B cell (primary cell): ENCODE measurements around the gene KCNK1. TPM values are rescaled to one million over a fixed set of nuclear protein-coding genes. Genes with fewer than 3 reads are reported as not detected.

Experiments
- ATAC-seq: fragments of 200-7000 bp; cut with Tn5 transposase; one replicate; pipeline ENCODE4 v1.10.0; 2021; ENCODE audit warnings: low read depth, mild to moderate bottlenecking, moderate number of reproducible peaks, moderate library complexity
- CTCF ChIA-PET: fragments of 350-600 bp; sonication (Branson Sonifier 250); formaldehyde crosslinking; loops from one replicate; lab custom pipeline; 2021; ENCODE audit warnings: antibody characterized with exemption, inconsistent platforms; lab: Charles Lee
- POLR2A ChIA-PET: fragments of 350-600 bp; sonication (Branson Sonifier 250); formaldehyde crosslinking; loops from one replicate; lab custom pipeline; 2021; ENCODE audit warnings: antibody characterized with exemption; lab: Charles Lee
- DNase-seq: peaks from one replicate; pipeline ENCODE4 v3.0.0; 2013
- H2AFZ ChIP-seq: 2 replicates; pipeline ENCODE4 v1.6.1; 2012; ENCODE audit warnings: mild to moderate bottlenecking, low read depth, low read length; ENCODE audit not compliant: insufficient read depth, poor library complexity, severe bottlenecking
- H3K27ac ChIP-seq, 2 donors: 1 replicate in 1 of 2; 2 replicates in 1 of 2; pipeline ENCODE4 v1.5.1; 2012 to 2013; ENCODE audit warnings: low read length in 2 of 2, mild to moderate bottlenecking in 2 of 2, moderate library complexity in 1 of 2
- H3K27me3 ChIP-seq, 4 experiments: fragments of 200-600 bp in 1 of 4; sonication (generic) in 1 of 4; replicated peaks in 1 of 4; 1 replicate in 2 of 4; 2 replicates in 2 of 4; pipeline versions ENCODE4 v1.6.1 to v1.7.0; 2013 to 2016; ENCODE audit warnings: low read length in 3 of 4, mild to moderate bottlenecking in 2 of 4, mixed read lengths in 1 of 4, moderate library complexity in 1 of 4; ENCODE audit not compliant: insufficient read depth in 4 of 4, control insufficient read depth in 3 of 4; ENCODE audit errors: control extremely low read depth in 1 of 4
- H3K36me3 ChIP-seq, 2 experiments: replicated peaks in 1 of 2; 1 replicate in 1 of 2; 2 replicates in 1 of 2; pipeline versions ENCODE4 v1.6.1 to v1.7.1; 2013; ENCODE audit warnings: low read length in 1 of 2; ENCODE audit not compliant: insufficient read depth in 2 of 2, control insufficient read depth in 1 of 2; ENCODE audit errors: control extremely low read depth in 1 of 2, extremely low read depth in 1 of 2
- H3K4me1 ChIP-seq, 2 donors: fragments of 200-600 bp in 1 of 2; sonication (generic) in 1 of 2; 1 replicate in 1 of 2; 2 replicates in 1 of 2; pipeline versions ENCODE4 v1.5.1 to v1.6.1; 2013 to 2017; ENCODE audit warnings: low read length in 2 of 2; ENCODE audit not compliant: control insufficient read depth in 2 of 2, insufficient read depth in 2 of 2
- H3K4me2 ChIP-seq: replicated peaks from 2 replicates; pipeline ENCODE3; 2012; ENCODE audit warnings: mild to moderate bottlenecking, low read depth, low read length; ENCODE audit not compliant: poor library complexity, severe bottlenecking
- H3K4me3 ChIP-seq, 5 experiments: fragments of 200-600 bp in 1 of 5; sonication (generic) in 1 of 5; 1 replicate in 3 of 5; 2 replicates in 2 of 5; pipeline versions ENCODE4 v1.5.1 to v1.7.0; 2011 to 2016; ENCODE audit warnings: low read length in 4 of 5, mild to moderate bottlenecking in 4 of 5, low read depth in 2 of 5, control low read depth in 1 of 5, moderate library complexity in 1 of 5; ENCODE audit not compliant: insufficient read depth in 1 of 5; ENCODE audit errors: control extremely low read depth in 1 of 5, extremely low read depth in 1 of 5
- H3K79me2 ChIP-seq: fragments of 200-600 bp; sonication (generic); one replicate; pipeline ENCODE4 v1.6.0; 2016; ENCODE audit warnings: low read length; ENCODE audit not compliant: control insufficient read depth, insufficient read depth
- H3K9ac ChIP-seq: fragments of 200-600 bp; sonication (generic); 2 replicates; pipeline ENCODE4 v1.6.1; 2017; ENCODE audit warnings: mild to moderate bottlenecking, low read length, moderate library complexity
- H3K9me3 ChIP-seq, 3 donors: one replicate each; pipeline versions ENCODE4 v1.6.1 to v1.7.1; 2013; ENCODE audit warnings: low read length in 2 of 3; ENCODE audit not compliant: control insufficient read depth in 2 of 3, insufficient read depth in 1 of 3; ENCODE audit errors: control extremely low read depth in 1 of 3
- H4K20me1 ChIP-seq: 2 replicates; pipeline ENCODE4 v1.6.0; 2012; ENCODE audit warnings: mild to moderate bottlenecking, low read length; ENCODE audit not compliant: insufficient read depth, control insufficient read depth, poor library complexity, severe bottlenecking
- H3K27ac Mint-ChIP-seq: one replicate; pipeline ENCODE4 v1.8.0; 2021; ENCODE audit warnings: mixed read lengths
- H3K27me3 Mint-ChIP-seq: one replicate; pipeline ENCODE4 v1.8.0; 2021; ENCODE audit warnings: mixed read lengths
- H3K4me1 Mint-ChIP-seq: one replicate; pipeline ENCODE4 v1.8.0; 2021; ENCODE audit warnings: mixed read lengths
- H3K4me3 Mint-ChIP-seq: one replicate; pipeline ENCODE4 v1.8.0; 2021; ENCODE audit warnings: mixed read lengths
- H3K9me3 Mint-ChIP-seq: one replicate; pipeline ENCODE4 v1.8.0; 2022; ENCODE audit warnings: mixed read lengths; ENCODE audit not compliant: insufficient read depth
- CTCF ChIP-seq: fragments of 200-600 bp; IDR thresholded peaks from one replicate; pipeline ENCODE4 v1.8.0; 2022; ENCODE audit warnings: antibody characterized with exemption, mild to moderate bottlenecking
- EZH2 ChIP-seq: IDR thresholded peaks from 2 replicates; pipeline ENCODE4 v1.6.1; 2012; ENCODE audit warnings: borderline replicate concordance, low read depth, mild to moderate bottlenecking, moderate library complexity, low read length; ENCODE audit not compliant: insufficient read depth, poor library complexity, severe bottlenecking
- WGBS: methylation state at CpG from one replicate; pipeline ENCODE4 v1.1.5; 2013; ENCODE audit warnings: missing lambda C conversion rate; ENCODE audit not compliant: insufficient coverage; 5-methylcytosine and 5-hydroxymethylcytosine counted together
- intact Hi-C: fragments of 100-400 bp; cut with micrococcal nuclease; formaldehyde crosslinking; loops from one replicate; pipeline ENCODE4 v1.10.0; 2022
- polyA plus RNA-seq: library from polyadenylated mRNA; depleted of rRNA; stranded (reverse); fragments of >200 nt; gene quantifications from 2 replicates; pipeline ENCODE4 v1.2.3, GENCODE V29; 2012
- total RNA-seq, 2 donors: library from RNA; stranded (reverse); fragments of 120-200 nt in 1 of 2; gene quantifications; 1 replicate in 1 of 2; 2 replicates in 1 of 2; pipeline versions ENCODE4 v1.2.3 to v1.2.4, GENCODE V29; 2013 to 2022

The KCNK1 gene
- total and polyA plus RNA-seq, 2 donors (not counting 1 experiment from before 2014, with no cell fraction given) = not detected

GRCh38 chr1:233608988-233609387 lies 4.9 kb upstream of the KCNK1 start:
- no peak overlapping the region for H3K9ac ChIP-seq
- no peaks in the 10 kb centered on the region for H3K36me3 ChIP-seq
- H2AFZ ChIP-seq = no peak overlapping the region
- H3K4me1 ChIP-seq = no peaks in the 10 kb centered on the region
- 100% methylated on average over 2 of the region's 3 CpGs for WGBS
- H3K27ac ChIP-seq = no peak overlapping the region
- H4K20me1 ChIP-seq = no peaks in the 10 kb centered on the region
- POLR2A ChIA-PET = no interaction called here
- H3K4me3 Mint-ChIP-seq = no peak overlapping the region
- TF ChIP-seq EZH2 (no peak), CTCF (no peak)
- peaks cover 2% of the 10 kb centered on the region for H3K4me1 Mint-ChIP-seq
- ATAC-seq = no peak
- CTCF ChIA-PET = no interaction called here
- DNase-seq = no peak
- intact Hi-C loops = no loop called here
- peaks cover 0 to 13% (median 3%) of the 10 kb centered on the region in 4 experiments for H3K27me3 ChIP-seq
- H3K4me3 ChIP-seq = no peak overlapping the region
- H3K9me3 ChIP-seq = no peaks in the 10 kb centered on the region
- no peaks in the 10 kb centered on the region for H3K79me2 ChIP-seq
- no peak overlapping the region for H3K27ac Mint-ChIP-seq
- no peaks in the 10 kb centered on the region for H3K9me3 Mint-ChIP-seq
- H3K27me3 Mint-ChIP-seq = peaks cover 26% of the 10 kb centered on the region
- H3K4me2 ChIP-seq = no peak overlapping the region

GRCh38 chr1:233609926-233610325 lies 4.0 kb upstream of the KCNK1 start:
- POLR2A ChIA-PET = no interaction called here
- no peak overlapping the region for H3K9ac ChIP-seq
- peaks cover 29% of the 10 kb centered on the region for H3K27me3 Mint-ChIP-seq
- TF ChIP-seq CTCF = no peak
- no peak for TF ChIP-seq EZH2
- no peaks in the 10 kb centered on the region for H3K36me3 ChIP-seq
- 72% methylated on average over 3 of the region's 4 CpGs for WGBS
- H3K4me1 ChIP-seq = no peaks in the 10 kb centered on the region
- no peaks in the 10 kb centered on the region for H4K20me1 ChIP-seq
- no peak overlapping the region for H3K27ac Mint-ChIP-seq
- DNase-seq (no peak), ATAC-seq (no peak)
- no peak overlapping the region for H3K27ac ChIP-seq
- H3K4me3 ChIP-seq = no peak overlapping the region
- no peak overlapping the region for H3K4me3 Mint-ChIP-seq
- H3K9me3 Mint-ChIP-seq = no peaks in the 10 kb centered on the region
- peaks cover 0 to 15% (median 8%) of the 10 kb centered on the region in 4 experiments for H3K27me3 ChIP-seq
- intact Hi-C loops = no loop called here
- H2AFZ ChIP-seq = no peak overlapping the region
- H3K4me2 ChIP-seq = no peak overlapping the region
- CTCF ChIA-PET = no interaction called here
- H3K9me3 ChIP-seq = no peaks in the 10 kb centered on the region
- H3K79me2 ChIP-seq = no peaks in the 10 kb centered on the region
- peaks cover 2% of the 10 kb centered on the region for H3K4me1 Mint-ChIP-seq
